GM21786 (cell line): ENCODE data around the gene LBP.
"Not testable (repeated sequence)": the region's sequence is repeated elsewhere in the genome, so short reads cannot be mapped to it uniquely, and the experiment has no call there.

Source experiments
- ATAC-seq: cut with Tn5 transposase; IDR thresholded peaks from one replicate; pipeline ENCODE4 v1.9.1; 2021; ENCODE audit not compliant: unreplicated experiment

Gene LBP, protein sequence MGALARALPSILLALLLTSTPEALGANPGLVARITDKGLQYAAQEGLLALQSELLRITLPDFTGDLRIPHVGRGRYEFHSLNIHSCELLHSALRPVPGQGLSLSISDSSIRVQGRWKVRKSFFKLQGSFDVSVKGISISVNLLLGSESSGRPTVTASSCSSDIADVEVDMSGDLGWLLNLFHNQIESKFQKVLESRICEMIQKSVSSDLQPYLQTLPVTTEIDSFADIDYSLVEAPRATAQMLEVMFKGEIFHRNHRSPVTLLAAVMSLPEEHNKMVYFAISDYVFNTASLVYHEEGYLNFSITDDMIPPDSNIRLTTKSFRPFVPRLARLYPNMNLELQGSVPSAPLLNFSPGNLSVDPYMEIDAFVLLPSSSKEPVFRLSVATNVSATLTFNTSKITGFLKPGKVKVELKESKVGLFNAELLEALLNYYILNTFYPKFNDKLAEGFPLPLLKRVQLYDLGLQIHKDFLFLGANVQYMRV

DNA sequence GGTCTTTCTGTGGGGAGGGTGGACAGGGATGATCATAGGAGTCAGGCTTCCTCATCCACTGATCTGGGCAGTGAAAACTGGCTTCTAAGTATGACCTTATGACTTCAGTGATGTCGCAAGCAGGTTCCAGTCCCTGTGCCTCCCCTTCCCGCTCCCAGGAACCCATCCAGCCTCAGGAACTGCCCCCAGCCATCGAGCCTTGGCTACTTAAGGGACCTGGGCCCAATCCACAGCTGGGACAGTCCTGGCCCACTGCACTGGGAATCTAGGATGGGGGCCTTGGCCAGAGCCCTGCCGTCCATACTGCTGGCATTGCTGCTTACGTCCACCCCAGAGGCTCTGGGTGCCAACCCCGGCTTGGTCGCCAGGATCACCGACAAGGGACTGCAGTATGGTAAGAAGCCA, at the start of gene LBP:
Gene LBP (plus strand): TSS at position 236 of the 405 bp plus-strand sequence. CDS start 35 bp downstream, at position 271.
- no peak for ATAC-seq

DNA sequence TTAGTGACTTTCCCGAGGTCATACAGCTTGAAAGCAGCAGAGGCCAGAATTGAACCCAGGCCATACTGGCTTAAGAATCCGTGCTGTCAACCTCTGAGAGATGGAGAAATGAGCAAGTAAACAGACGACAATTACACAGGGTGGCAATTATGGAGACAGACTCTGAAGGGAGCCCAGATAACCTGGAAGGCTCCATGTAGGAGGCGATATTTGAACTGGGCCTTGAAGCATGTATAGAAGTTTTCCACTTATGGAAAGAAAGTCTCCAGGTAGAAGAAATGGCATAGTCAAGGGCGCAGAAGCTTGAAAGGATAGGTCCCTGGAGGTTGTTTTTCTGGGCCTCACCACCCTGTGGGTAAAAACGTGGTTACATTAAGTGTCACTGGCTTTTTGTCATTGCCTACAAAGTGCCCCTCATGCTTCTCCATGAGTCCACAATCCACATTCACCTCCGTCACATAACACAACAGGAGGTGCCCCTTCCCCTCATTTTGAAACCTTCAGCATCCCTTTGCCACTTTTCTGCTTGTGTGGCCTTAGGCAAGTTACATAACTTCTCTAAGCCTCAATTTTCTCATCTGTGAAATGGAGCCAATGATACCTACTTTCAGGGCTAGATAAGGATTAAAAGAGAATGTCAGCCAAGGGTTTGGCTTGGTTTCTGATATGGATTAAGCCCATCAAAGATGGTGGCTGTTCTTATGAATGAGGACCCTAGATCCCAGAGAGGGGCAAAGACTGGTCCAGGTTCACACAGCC, 48.2 kb upstream of the LBP start:
- ATAC-seq, result no peak

DNA sequence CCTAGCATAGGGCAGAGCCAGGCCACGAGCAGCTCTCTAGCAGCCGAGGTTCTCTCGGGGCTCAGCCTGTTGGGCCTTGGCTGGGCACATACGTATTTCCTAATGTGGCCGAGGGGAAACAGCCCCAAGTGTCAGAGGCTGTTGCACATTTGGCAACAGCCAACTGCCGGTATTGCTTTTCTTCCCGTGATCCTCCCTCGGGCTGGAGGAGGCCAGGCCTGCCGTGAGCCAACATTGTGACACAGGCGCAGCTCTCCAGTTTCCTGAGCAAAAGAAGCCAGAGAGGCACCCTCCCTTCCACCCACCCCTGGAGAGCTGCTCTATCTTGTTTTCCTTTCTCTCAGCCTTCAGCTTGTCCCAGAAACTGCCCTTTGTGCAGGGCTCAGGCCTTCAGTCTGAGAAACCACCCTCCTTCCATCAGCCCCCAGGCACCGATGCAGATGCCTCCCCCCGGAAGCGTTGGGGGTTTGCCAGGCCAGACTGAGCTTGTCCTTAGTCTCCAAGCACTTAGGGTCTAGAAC, 47.5 kb upstream of the LBP start:
- no peak for ATAC-seq

DNA sequence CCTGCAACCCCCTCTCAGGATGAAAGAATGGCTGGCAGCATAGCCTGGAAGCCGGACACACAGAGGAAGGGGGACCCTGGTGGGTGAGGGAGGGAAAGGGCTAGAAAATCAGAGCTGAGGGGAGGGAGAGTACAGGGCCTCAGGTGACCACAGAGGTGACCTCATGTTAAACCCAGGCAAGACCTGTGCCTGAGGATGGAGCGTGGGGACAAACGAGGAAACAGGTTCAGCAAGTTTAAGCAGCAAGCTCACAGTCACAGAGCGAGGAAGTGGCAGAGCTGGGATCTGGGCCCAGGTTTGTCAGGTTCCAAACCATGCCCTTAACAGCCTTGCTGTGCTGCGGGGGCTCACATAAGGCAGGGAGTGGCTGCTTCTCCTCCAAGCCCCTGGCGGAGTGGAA, 46.3 kb upstream of the LBP start:
- ATAC-seq, result no peak

DNA sequence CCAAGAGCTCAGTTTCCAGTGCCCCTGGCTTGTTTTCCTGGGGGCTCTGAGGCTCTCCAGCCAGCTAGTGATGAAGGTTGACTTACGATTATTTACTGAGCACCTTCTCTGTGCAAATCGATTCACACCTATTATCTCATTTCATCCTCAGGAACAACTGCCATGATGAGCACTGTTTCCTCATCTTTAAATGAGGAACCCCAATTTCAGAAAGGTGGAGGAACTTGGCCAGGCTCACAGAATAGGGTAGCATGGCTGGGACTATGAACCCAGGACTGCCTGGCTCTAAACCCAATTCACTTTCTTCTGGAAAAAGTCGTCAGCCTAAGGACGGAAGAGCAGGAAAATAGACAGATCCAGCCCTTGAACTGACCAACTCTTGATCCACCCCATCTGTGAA, 45.8 kb upstream of the LBP start:
- ATAC-seq, result no peak

DNA sequence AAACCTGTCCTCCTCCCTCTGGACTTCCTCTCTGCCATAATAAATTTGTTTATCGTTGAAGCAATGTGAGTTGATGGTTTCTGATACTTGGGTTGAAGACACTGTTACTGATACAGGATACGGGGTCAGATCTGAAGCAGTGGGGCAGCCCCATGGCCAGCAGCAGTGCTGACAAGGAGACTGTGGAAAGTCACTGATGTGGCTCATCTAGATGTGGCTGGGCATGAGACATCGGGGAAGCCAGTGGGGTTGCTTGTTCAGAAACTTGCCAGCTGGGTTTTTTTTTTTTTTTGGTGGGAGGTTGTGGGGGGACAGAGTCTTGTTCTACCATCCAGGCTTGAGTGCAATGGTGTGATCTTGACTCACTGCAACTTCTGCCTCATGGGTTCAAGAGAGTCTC, 45.0 kb upstream of the LBP start:
- ATAC-seq, result no peak

DNA sequence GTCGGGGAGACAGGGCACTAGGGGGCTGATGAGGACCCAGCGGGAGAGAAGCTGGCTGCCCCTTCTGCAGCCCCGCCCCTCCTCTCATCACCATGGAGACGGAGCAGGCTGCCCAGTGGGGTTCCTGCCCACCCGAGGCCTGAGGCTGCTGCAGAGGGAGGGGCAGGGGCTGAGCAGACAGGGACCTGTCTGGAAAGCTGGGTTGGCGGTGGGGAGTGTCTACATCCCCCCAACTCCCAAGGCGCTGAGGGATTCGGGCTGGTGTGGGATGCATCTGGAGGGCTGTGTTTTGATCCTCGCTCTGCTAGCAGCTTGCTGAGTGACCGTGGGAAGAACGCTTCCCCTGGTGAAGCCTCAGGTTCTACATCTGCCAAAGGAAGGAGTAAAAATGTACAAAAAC, 43.5 kb upstream of the LBP start:
- no peak for ATAC-seq

DNA sequence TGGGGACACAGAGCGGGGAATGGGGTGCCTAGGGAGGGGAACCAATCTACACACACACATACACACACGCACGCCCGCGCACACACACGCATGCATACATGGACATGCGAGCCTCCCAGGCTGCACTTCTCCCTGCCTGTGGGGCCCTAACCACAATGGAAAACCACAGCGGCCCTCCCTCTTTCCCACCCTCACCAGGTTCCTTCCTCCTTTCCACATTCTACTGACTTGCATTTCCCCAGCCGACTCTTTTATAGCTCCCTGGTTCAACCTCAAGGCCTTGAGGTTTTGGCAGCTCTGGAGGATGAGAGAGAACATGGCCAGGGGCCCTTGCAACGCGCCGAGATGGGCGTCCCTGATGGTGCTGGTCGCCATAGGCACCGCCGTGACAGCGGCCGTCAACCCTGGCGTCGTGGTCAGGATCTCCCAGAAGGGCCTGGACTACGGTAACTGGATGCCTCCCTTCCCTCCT, 42.3 kb upstream of the LBP start, which contains the start of gene BPI:
Gene BPI (plus strand): TSS at position 249 of the 472 bp plus-strand sequence. CDS start 68 bp downstream, at position 317.
- no peak for ATAC-seq

DNA sequence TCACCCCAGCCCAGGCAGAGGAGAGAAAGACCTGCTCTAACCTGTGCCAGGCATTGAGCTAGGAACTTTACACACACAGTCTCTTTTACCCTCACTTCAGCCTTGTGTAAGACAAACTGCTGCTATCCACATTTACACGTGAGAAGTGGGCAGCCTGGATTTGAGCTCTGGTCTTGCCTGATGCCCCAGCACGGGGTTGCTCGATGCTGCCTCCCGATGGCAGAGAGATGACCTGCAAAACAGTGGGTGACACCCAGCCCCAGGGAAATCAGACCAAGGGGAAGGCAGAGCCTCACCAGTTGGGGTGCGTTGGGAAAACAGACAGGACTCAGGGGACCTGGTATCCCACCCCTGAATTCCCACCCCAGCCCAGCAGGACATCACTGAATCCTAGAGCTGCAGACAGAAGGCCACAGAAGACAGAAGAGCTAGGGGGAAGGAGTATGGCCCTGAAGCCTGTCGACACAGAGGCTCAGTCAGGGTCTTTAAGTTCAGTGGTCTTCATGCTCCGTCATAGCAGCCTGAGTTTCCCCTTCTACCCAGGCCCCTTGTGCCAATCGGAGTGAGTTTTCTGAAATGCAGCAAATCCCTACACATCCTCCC, 41.3 kb upstream of the LBP start:
- ATAC-seq, result no peak

DNA sequence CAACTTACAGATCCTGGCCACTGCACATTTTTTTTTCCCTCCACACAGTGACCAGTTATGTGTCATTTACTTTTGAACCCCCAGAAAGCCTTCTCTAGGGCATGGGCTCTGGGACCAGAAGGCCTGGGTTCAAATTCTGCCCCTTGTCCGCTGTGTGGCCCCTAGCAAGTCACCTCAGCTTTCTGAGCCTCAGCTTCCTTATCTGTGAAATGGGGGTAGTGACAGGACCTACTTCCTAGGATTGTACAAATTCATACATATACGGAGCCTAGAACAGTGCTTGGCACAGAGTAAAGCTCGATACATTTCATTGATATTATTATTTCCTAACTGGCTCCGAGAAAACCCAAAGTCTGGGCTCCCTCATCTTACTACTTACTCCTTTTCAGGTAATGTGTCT, 40.7 kb upstream of the LBP start:
- ATAC-seq, result no peak

DNA sequence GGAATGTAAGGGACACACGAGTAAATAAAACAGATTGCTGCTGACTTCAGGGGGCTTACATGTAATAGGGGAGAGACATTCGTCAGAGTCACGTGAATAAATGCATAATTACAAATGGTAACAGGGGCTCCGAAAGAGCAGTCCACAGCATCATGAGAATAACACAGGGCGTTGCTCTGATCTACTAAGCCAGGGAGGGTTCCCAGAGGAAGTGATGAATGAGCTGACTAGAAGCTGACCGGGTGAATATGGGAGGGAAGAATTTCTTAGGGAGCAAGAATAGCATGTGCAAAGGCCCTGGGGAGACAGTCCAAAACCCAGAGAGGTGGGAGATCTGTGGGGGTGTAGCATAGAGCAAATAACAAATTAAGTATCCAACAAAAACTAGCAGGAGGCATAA, 39.9 kb upstream of the LBP start:
- ATAC-seq, result no peak

DNA sequence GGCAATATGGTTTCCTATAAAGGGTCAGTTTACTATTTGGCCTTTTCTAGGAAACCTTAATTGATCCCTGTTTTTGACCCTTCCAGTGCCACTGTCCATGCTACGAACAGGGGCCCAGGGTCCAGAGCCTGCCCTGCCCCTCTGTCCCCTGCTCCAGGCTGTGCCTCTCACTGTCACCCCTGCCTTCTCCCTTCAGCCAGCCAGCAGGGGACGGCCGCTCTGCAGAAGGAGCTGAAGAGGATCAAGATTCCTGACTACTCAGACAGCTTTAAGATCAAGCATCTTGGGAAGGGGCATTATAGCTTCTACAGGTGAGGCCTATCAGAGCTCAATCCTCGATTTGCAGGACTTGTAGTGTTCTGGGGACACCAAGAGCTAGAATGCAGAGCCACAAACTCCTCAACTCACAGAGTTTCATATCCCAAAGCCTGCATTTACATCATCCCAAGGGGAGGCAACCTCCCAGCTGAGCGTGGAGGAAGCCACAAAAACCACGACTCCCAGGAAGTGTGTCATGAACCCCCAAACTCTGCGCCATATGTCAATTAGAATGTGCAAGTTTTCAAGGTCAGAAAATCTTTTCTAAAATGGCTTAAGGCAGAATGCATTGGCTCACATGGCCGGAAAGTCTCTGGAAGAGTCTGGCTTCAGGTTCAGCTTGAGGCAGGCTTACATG, 38.8 kb upstream of the LBP start:
- no peak for ATAC-seq

DNA sequence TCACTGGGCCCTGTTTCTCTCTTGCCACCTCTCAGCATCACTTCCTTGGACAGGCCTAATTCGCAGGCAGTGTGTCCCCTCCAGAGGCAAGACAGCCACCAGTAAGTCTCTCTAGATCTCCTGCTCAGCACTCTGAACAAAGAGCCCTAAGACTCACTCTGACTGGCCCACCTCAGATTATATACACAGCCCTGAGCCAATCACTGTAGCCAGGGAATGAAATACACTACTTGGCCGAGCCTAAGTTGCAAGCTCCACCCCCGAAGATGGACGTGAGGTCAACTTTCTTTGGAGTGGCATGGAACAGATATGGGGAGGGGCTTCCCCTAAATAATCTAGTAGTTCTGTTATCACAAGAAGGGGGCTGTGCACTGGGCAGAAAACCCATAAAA, 38.2 kb upstream of the LBP start:
- no peak for ATAC-seq

DNA sequence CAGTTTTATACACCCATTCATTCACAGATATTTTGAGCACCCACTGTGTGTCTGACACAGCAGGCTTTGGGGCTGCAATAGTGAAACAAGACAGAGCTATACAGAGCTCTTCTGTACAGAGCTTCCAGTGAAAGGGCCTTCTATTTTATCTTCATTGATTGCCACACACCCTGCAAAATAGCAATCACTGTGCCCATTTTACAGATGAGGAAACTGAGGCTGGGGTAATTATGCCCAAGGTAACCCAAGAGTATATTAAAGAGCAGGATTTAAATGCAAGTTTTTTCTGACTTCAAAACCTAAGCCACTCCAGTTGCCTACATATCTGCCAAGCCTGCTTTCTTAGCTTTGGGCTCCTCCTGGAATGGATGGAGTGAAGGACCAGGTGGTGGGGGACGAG, 37.8 kb upstream of the LBP start:
- no peak for ATAC-seq

DNA sequence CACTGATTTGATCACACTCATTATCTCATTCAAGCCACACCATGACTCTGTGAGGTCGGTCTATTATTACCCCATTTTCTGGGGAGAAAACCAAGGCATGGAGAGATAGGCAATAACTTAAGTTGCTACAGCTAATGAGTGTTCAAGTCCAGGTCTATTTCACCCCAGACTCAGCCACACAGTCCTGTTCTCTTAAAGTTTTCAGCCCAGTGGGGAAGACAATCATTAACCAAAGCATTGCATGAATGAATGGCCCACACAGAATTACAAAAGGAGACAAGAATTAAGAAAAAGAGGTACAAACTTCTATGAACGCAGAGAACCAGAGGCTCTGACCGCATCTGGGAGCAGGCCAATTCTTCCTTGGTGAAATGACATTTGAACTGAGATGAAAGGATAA, 35.2 kb upstream of the LBP start:
- ATAC-seq, result no peak

DNA sequence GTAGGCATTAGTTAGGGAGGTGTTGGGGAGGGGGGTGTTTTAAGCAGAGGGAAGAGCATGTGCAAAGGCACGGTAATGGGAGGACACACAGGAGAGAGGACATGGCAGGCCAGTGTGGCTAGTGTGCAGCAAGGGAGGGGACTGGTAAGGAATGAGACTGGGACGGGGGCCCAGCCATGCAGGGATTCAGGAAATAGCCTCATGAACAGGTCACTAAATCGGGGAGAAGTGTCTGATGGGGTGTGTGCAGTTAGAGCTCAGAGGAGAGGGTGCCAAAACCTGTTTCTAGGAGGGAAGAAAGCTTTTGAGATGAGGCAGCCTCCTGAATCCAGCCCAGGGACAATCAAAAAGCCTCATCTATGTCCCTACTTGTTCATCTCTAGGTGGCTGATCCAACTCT, 34.8 kb upstream of the LBP start:
- ATAC-seq, result no peak

DNA sequence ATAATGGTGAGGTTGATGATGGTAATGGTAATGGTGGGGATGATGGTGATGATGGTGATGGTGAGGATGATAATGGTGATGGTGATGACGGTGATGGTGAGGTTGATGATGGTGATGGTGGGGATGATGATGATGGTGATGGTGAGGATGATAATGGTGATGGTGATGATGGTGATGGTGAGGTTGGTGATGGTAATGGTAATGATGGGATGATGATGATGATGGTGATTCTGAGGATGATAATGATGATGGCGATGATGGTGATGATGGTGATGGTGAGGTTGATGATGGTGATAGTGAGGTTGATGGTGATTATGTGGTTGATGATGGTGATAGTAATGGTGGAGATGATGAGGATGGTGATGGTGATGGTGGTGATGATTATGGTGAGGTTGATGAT, 32.6 kb upstream of the LBP start:
- no peak for ATAC-seq

DNA sequence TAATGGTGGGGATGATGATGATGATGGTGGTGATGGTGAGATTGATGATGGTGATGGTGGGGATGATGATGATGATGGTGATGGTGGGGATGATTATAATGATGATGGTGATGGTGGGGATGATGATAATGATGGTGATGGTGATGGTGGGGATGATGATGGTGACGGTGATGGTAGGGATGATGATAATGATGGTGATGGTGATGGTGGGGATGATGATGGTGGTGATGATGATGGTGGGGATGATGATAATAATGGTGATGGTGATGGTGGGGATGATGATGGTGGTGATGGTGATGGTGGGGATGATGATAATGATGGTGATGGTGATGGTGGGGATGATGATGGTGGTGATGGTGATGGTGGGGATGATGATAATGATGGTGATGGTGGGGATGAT, 31.9 kb upstream of the LBP start:
- ATAC-seq, result not testable (repeated sequence)

DNA sequence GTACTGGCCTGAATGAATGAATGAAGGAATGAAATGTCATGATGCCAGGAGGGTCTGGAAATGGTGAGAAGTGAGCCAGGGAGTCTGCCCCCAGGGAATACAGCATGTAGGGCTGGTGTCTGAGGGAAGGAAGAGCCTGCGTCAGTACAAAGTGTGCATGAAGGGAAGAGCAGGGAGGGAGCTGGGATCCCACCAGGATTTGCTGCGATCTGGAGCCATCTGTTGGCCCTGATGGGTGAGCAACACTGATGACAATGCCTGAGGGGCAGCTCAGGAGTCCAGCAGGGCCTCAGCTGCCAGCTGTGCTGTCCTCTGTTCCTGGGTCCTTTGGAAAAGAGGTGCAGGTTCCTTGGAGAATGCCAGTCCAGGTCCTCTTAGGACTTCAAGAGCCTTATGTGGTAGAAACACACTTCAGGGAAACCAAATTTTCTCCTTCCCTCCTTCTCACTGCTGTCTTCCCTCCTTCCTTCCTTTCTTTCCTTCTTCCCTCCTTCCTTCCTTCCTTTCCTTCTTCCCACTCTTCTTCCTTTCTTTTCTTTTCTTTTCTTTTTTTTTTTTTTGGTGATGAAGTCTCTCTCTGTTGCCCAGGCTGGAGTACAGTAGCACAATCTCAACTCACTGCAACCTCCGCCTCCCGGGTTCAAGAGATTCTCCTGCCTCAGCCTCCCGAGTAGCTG, 30.9 kb upstream of the LBP start:
- ATAC-seq, result no peak

DNA sequence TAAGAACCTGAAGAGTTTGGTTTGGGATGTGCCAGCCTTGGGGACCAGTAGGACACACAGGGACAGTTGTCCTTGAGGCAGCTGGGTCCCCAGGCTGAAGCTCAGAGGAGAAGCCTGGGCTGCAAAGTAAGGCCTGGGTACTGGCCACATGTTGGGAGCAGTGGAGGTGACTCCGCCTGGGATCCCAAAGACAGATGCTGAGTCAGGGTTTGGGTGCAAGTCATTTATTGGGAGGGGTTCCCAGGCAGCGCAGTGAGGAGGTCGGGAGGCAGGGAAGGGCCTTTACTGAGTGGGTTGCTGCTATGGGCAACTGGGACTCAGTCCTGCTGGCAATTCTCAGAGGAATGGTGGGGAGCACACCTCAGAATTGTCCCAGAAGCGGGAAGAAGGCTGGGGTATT, 29.9 kb upstream of the LBP start:
- ATAC-seq, result no peak
